ENCODE data around the gene EDC4.

The EDC4 gene

GRCh38 chr16:67868290-67868689, 4.6 kb upstream of the EDC4 start:
- H3K4me3 ChIP-seq (ENCODE audit: low read depth, low read length) = no peak overlapping the region
- in situ Hi-C loops (cut with HindIII; ENCODE audit: low sequenced_read_pairs) = no loop called here
- no peak for DNase-seq (ENCODE audit: low read depth, low spot score)
- TF ChIP-seq CTCF (IDR thresholded peaks at IDR 0.05; ENCODE audit: low read depth, low read length) = no peak

- DNase-seq (ENCODE audit: low read depth, low spot score) = no peak
- no peak for TF ChIP-seq CTCF (IDR thresholded peaks at IDR 0.05; ENCODE audit: low read depth, low read length)
- H3K4me3 ChIP-seq (ENCODE audit: low read depth, low read length) = no peak overlapping the region
- in situ Hi-C loops (cut with HindIII; ENCODE audit: low sequenced_read_pairs) = no loop called here
Measured at GRCh38 chr16:67869653-67870052, 3.2 kb upstream of the EDC4 start.

- TF ChIP-seq CTCF (IDR thresholded peaks at IDR 0.05; ENCODE audit: low read depth, low read length) = no peak
- in situ Hi-C loops (cut with HindIII; ENCODE audit: low sequenced_read_pairs) = no loop called here
- no peak for DNase-seq (ENCODE audit: low read depth, low spot score)
- H3K4me3 ChIP-seq (ENCODE audit: low read depth, low read length) = no peak overlapping the region
Measured at GRCh38 chr16:67871256-67871655, 1.6 kb upstream of the EDC4 start.

GRCh38 chr16:67872131-67872630, 671 bp upstream of the EDC4 start:
- DNase-seq (ENCODE audit: low read depth, low spot score) = no peak
- no peak for TF ChIP-seq CTCF (IDR thresholded peaks at IDR 0.05; ENCODE audit: low read depth, low read length)
- no peak overlapping the region for H3K4me3 ChIP-seq (ENCODE audit: low read depth, low read length)
- in situ Hi-C loops (cut with HindIII; ENCODE audit: low sequenced_read_pairs) = no loop called here

GRCh38 chr16:67873435-67874370, 851 bp downstream of the EDC4 start:
- no peak for DNase-seq (ENCODE audit: low read depth, low spot score)
- no peak for TF ChIP-seq CTCF (IDR thresholded peaks at IDR 0.05; ENCODE audit: low read depth, low read length)
- peak overlapping the region; percentile 93 for H3K4me3 ChIP-seq (ENCODE audit: low read depth, low read length)
- in situ Hi-C loops (cut with HindIII; ENCODE audit: low sequenced_read_pairs) = no loop called here

- in situ Hi-C loops (cut with HindIII; ENCODE audit: low sequenced_read_pairs) = no loop called here
- DNase-seq (ENCODE audit: low read depth, low spot score) = no peak
Measured at GRCh38 chr16:67874372-67874771, 1.5 kb downstream of the EDC4 start.

More at GRCh38 chr16:67874372-67874771, 1.5 kb downstream of the EDC4 start:
- peak overlapping the region; percentile 93 for H3K4me3 ChIP-seq (ENCODE audit: low read depth, low read length)
- TF ChIP-seq CTCF (IDR thresholded peaks at IDR 0.05; ENCODE audit: low read depth, low read length) = no peak

Data from astrocyte of the spinal cord (primary cell).